ES-I3 (cell line): ENCODE data around the gene CRHBP.
A peak's percentile ranks its signal among the peaks of the same experiment; 100 is the strongest.
"Not testable (repeated sequence)": the region's sequence is repeated elsewhere in the genome, so short reads cannot be mapped to it uniquely, and the experiment has no call there.

Experiments used
- H3K36me3 ChIP-seq: 2 replicates; pipeline ENCODE4 v1.6.1; 2013; ENCODE audit warnings: mild to moderate bottlenecking, low read length, control low read depth, moderate library complexity; ENCODE audit not compliant: insufficient read depth
- H3K4me1 ChIP-seq: 2 replicates; pipeline ENCODE4 v1.6.1; 2013; ENCODE audit warnings: mild to moderate bottlenecking, control low read depth, low read length; ENCODE audit not compliant: insufficient read depth
- H3K9ac ChIP-seq: 2 replicates; pipeline ENCODE4 v1.6.1; 2013; ENCODE audit warnings: low read depth, mild to moderate bottlenecking, low read length, moderate library complexity
- H3K9me3 ChIP-seq: 2 replicates; pipeline ENCODE4 v1.6.1; 2013; ENCODE audit warnings: mild to moderate bottlenecking, low read length, moderate library complexity; ENCODE audit not compliant: control insufficient read depth, insufficient read depth

Gene CRHBP

GRCh38 chr5:76952795-76953536 is at the start of gene CRHBP:
TSS of gene CRHBP (plus strand) at chr5:76953045. CDS start at chr5:76953135, 90 bp downstream.
- no peaks in the 10 kb centered on the region for H3K9me3 ChIP-seq
- peak within 1 kb of the TSS; percentile 55 for H3K9ac ChIP-seq
- H3K36me3 ChIP-seq, result no peaks in the 10 kb centered on the region
- H3K4me1 ChIP-seq, result 0 out of 2 replicates have a peak, but pooled peaks cover 2% of the 10 kb centered on the region

- no peaks in the 10 kb centered on the region for H3K9me3 ChIP-seq
Measured at GRCh38 chr5:76908166-76908565, 44.7 kb upstream of the CRHBP start.

GRCh38 chr5:76910344-76910933 is 42.4 kb upstream of the CRHBP start:
- not testable (repeated sequence) for H3K9me3 ChIP-seq, H3K4me1 ChIP-seq, H3K36me3 ChIP-seq, H3K9ac ChIP-seq

More at GRCh38 chr5:76908166-76908565, 44.7 kb upstream of the CRHBP start:
- H3K9ac ChIP-seq, result no peak overlapping the region
- no peaks in the 10 kb centered on the region for H3K4me1 ChIP-seq
- no peaks in the 10 kb centered on the region for H3K36me3 ChIP-seq

GRCh38 chr5:76914671-76915070 is 38.2 kb upstream of the CRHBP start:
- H3K4me1 ChIP-seq, H3K9ac ChIP-seq, H3K9me3 ChIP-seq, H3K36me3 ChIP-seq: not testable (repeated sequence)

- no peaks in the 10 kb centered on the region for H3K4me1 ChIP-seq
- H3K36me3 ChIP-seq, result no peaks in the 10 kb centered on the region
- no peak overlapping the region for H3K9ac ChIP-seq
- 0 out of 2 replicates have a peak, but pooled peaks cover 3% of the 10 kb centered on the region for H3K9me3 ChIP-seq
Measured at GRCh38 chr5:76918539-76918938, 34.3 kb upstream of the CRHBP start.

- Histone ChIP-seq H3K9me3 (no peaks in the 10 kb centered on the region), H3K9ac (no peak overlapping the region), H3K4me1 (no peaks in the 10 kb centered on the region), H3K36me3 (no peaks in the 10 kb centered on the region)
Measured at GRCh38 chr5:76920491-76920890, 32.4 kb upstream of the CRHBP start.

- no peak overlapping the region for H3K9ac ChIP-seq
- no peaks in the 10 kb centered on the region for H3K4me1 ChIP-seq
- no peaks in the 10 kb centered on the region for H3K36me3 ChIP-seq
- H3K9me3 ChIP-seq, result no peaks in the 10 kb centered on the region
Measured at GRCh38 chr5:76926329-76927105, 26.3 kb upstream of the CRHBP start.

- H3K9me3 ChIP-seq, result no peaks in the 10 kb centered on the region
Measured at GRCh38 chr5:76927961-76928360, 24.9 kb upstream of the CRHBP start.

GRCh38 chr5:76930083-76930482 is 22.8 kb upstream of the CRHBP start:
- H3K9me3 ChIP-seq, result no peaks in the 10 kb centered on the region
- no peaks in the 10 kb centered on the region for H3K36me3 ChIP-seq
- H3K9ac ChIP-seq, result no peak overlapping the region
- no peaks in the 10 kb centered on the region for H3K4me1 ChIP-seq

More at GRCh38 chr5:76927961-76928360, 24.9 kb upstream of the CRHBP start:
- no peak overlapping the region for H3K9ac ChIP-seq
- H3K4me1 ChIP-seq, result no peaks in the 10 kb centered on the region
- H3K36me3 ChIP-seq, result no peaks in the 10 kb centered on the region

- no peaks in the 10 kb centered on the region for H3K9me3 ChIP-seq
- H3K9ac ChIP-seq, result no peak overlapping the region
- no peaks in the 10 kb centered on the region for H3K4me1 ChIP-seq
- H3K36me3 ChIP-seq, result no peaks in the 10 kb centered on the region
Measured at GRCh38 chr5:76938177-76938576, 14.7 kb upstream of the CRHBP start.

- Histone ChIP-seq H3K9ac (no peak overlapping the region), H3K9me3 (no peaks in the 10 kb centered on the region), H3K4me1 (no peaks in the 10 kb centered on the region), H3K36me3 (no peaks in the 10 kb centered on the region)
Measured at GRCh38 chr5:76941000-76941399, 11.8 kb upstream of the CRHBP start.

GRCh38 chr5:76941442-76941841 is 11.4 kb upstream of the CRHBP start:
- no peaks in the 10 kb centered on the region for H3K9me3 ChIP-seq
- no peaks in the 10 kb centered on the region for H3K4me1 ChIP-seq
- H3K9ac ChIP-seq, result no peak overlapping the region
- H3K36me3 ChIP-seq, result no peaks in the 10 kb centered on the region

GRCh38 chr5:76942581-76942980 is 10.3 kb upstream of the CRHBP start:
- H3K4me1 ChIP-seq, result no peaks in the 10 kb centered on the region
- H3K9me3 ChIP-seq, result no peaks in the 10 kb centered on the region
- no peak overlapping the region for H3K9ac ChIP-seq
- no peaks in the 10 kb centered on the region for H3K36me3 ChIP-seq

GRCh38 chr5:76943006-76943405 is 9.8 kb upstream of the CRHBP start:
- Histone ChIP-seq H3K36me3 (no peaks in the 10 kb centered on the region), H3K9me3 (no peaks in the 10 kb centered on the region), H3K4me1 (no peaks in the 10 kb centered on the region), H3K9ac (no peak overlapping the region)

- no peak overlapping the region for H3K9ac ChIP-seq
Measured at GRCh38 chr5:76944638-76945037, 8.2 kb upstream of the CRHBP start.

More at GRCh38 chr5:76944638-76945037, 8.2 kb upstream of the CRHBP start:
- no peaks in the 10 kb centered on the region for H3K36me3 ChIP-seq
- H3K4me1 ChIP-seq, result no peaks in the 10 kb centered on the region
- no peaks in the 10 kb centered on the region for H3K9me3 ChIP-seq
